Ishikawa (cell line): ENCODE data around the gene PCCA.

Source experiments
- CEBPB ChIP-seq: IDR thresholded peaks from 2 replicates; pipeline ENCODE4 v1.6.1; 2012
- CREB1 ChIP-seq: IDR thresholded peaks from 2 replicates; pipeline ENCODE4 v1.6.1; 2012; ENCODE audit warnings: low read depth
- EGR1 ChIP-seq: IDR thresholded peaks from 2 replicates; pipeline ENCODE4 v1.6.1; 2012
- EP300 ChIP-seq: IDR thresholded peaks from 2 replicates; pipeline ENCODE4 v1.6.1; 2012; ENCODE audit warnings: borderline replicate concordance
- FOXM1 ChIP-seq: IDR thresholded peaks from 2 replicates; pipeline ENCODE4 v1.6.1; 2012; ENCODE audit warnings: low read depth, borderline replicate concordance
- MAX ChIP-seq: IDR thresholded peaks from 2 replicates; pipeline ENCODE4 v1.6.1; 2012
- NFIC ChIP-seq: IDR thresholded peaks from 2 replicates; pipeline ENCODE4 v1.6.1; 2012
- RAD21 ChIP-seq: IDR thresholded peaks from 2 replicates; pipeline ENCODE4 v1.6.1; 2012; ENCODE audit warnings: low read depth
- REST ChIP-seq: IDR thresholded peaks from 2 replicates; pipeline ENCODE4 v1.6.1; 2012; ENCODE audit warnings: low read depth, mild to moderate bottlenecking
- TAF1 ChIP-seq: IDR thresholded peaks from 2 replicates; pipeline ENCODE4 v1.6.1; 2012; ENCODE audit warnings: low read depth, mild to moderate bottlenecking
- TCF12 ChIP-seq: IDR thresholded peaks from 2 replicates; pipeline ENCODE4 v1.6.1; 2012; ENCODE audit warnings: low read depth
- TEAD4 ChIP-seq: IDR thresholded peaks from 2 replicates; pipeline ENCODE4 v1.6.1; 2012
- USF1 ChIP-seq: IDR thresholded peaks from 2 replicates; pipeline ENCODE4 v1.6.1; 2012
- YY1 ChIP-seq: IDR thresholded peaks from 2 replicates; pipeline ENCODE4 v1.6.1; 2012; ENCODE audit warnings: low read depth
- ZBTB7A ChIP-seq: IDR thresholded peaks from 2 replicates; pipeline ENCODE4 v1.6.1; 2012; ENCODE audit warnings: low read depth

Gene PCCA

GRCh38 chr13:100459747-100460146, 370.9 kb downstream of the PCCA start:
- TF ChIP-seq NFIC (no peak), EGR1 (no peak), CEBPB (no peak), TCF12 (no peak), MAX (no peak), RAD21 (no peak), FOXM1 (no peak), YY1 (no peak)

- TF ChIP-seq FOXM1 (no peak), TAF1 (no peak), EP300 (no peak), CEBPB (no peak), YY1 (no peak), NFIC (no peak), EGR1 (no peak), CREB1 (no peak), REST (no peak), USF1 (no peak), ZBTB7A (no peak), TEAD4 (no peak)
Measured at GRCh38 chr13:100460266-100460665, 371.4 kb downstream of the PCCA start.

GRCh38 chr13:100460791-100461190, 371.9 kb downstream of the PCCA start:
- TF ChIP-seq RAD21 (no peak), EGR1 (no peak), REST (no peak), FOXM1 (no peak), EP300 (no peak), MAX (no peak), CEBPB (no peak), YY1 (no peak), TEAD4 (no peak), NFIC (no peak), CREB1 (no peak), TAF1 (no peak), TCF12 (no peak), ZBTB7A (no peak), USF1 (no peak)

- TF ChIP-seq TCF12 (no peak), EP300 (no peak), FOXM1 (no peak), YY1 (no peak), USF1 (no peak), REST (no peak), TAF1 (no peak), TEAD4 (no peak), MAX (no peak), EGR1 (no peak), CREB1 (no peak), ZBTB7A (no peak), NFIC (no peak), CEBPB (no peak), RAD21 (no peak)
Measured at GRCh38 chr13:100461309-100462030, 372.6 kb downstream of the PCCA start.
